ENCODE data around the gene PSME3.
"Not testable (repeated sequence)": the region's sequence is repeated elsewhere in the genome, so short reads cannot be mapped to it uniquely, and the experiment has no call there.

Gene PSME3

GRCh38 chr17:42885806-42886205, 52.6 kb downstream of the PSME3 start:
- H3K9me3 Mint-ChIP-seq; DNase-seq (ENCODE audit: low spot score in 2 of 2); H3K36me3 Mint-ChIP-seq; ATAC-seq (ENCODE audit: low read depth); H3K4me1 Mint-ChIP-seq; H3K27ac Mint-ChIP-seq; H3K4me3 Mint-ChIP-seq: not testable (repeated sequence)
- H3K27me3 Mint-ChIP-seq = peaks cover 10% of the 10 kb centered on the region

GRCh38 chr17:42886283-42887176, 53.3 kb downstream of the PSME3 start:
- Mint-ChIP-seq H3K9me3 (no peaks in the 10 kb centered on the region), H3K4me1 (peaks cover 5% of the 10 kb centered on the region), H3K36me3 (no peaks in the 10 kb centered on the region), H3K27me3 (peaks cover 10% of the 10 kb centered on the region), H3K27ac (no peak overlapping the region), H3K4me3 (no peak overlapping the region)
- no peak for ATAC-seq (ENCODE audit: low read depth)
- no peak for DNase-seq (ENCODE audit: low spot score in 2 of 2)

DNA sequence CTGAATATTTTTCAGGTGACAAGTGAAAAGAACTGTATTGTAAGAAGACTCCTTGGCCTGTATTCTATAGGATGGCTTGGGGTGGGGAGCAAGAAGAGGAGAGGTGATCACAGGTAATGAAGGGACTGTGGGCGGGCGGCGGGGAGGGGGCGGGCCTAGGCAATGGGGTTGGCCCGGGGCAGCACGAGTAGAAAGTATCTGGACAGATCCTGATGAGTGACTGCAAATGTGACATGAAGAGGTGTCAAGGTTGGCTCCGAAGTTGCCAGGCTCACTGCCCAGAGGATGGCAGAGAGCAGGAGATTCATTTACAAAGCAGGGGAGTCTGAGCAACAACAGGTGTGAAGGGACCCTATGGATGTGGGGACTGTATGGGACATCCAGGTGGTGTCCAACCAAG, 56.6 kb downstream of the PSME3 start:
- Mint-ChIP-seq H3K36me3 (no peaks in the 10 kb centered on the region), H3K4me1 (peaks cover 5% of the 10 kb centered on the region), H3K27ac (no peak overlapping the region), H3K27me3 (peaks cover 9% of the 10 kb centered on the region), H3K4me3 (no peak overlapping the region), H3K9me3 (no peaks in the 10 kb centered on the region)
- DNase-seq (ENCODE audit: low spot score in 2 of 2) = no peak
- ATAC-seq (ENCODE audit: low read depth) = no peak

- no peaks in the 10 kb centered on the region for H3K4me1 Mint-ChIP-seq
- peaks cover 6% of the 10 kb centered on the region for H3K27me3 Mint-ChIP-seq
- no peak overlapping the region for H3K4me3 Mint-ChIP-seq
- no peaks in the 10 kb centered on the region for H3K9me3 Mint-ChIP-seq
- no peaks in the 10 kb centered on the region for H3K36me3 Mint-ChIP-seq
- H3K27ac Mint-ChIP-seq = no peak overlapping the region
- DNase-seq (ENCODE audit: low spot score in 2 of 2) (no peak), ATAC-seq (ENCODE audit: low read depth) (no peak)
Observed at GRCh38 chr17:42891539-42892152, 58.4 kb downstream of the PSME3 start.

DNA sequence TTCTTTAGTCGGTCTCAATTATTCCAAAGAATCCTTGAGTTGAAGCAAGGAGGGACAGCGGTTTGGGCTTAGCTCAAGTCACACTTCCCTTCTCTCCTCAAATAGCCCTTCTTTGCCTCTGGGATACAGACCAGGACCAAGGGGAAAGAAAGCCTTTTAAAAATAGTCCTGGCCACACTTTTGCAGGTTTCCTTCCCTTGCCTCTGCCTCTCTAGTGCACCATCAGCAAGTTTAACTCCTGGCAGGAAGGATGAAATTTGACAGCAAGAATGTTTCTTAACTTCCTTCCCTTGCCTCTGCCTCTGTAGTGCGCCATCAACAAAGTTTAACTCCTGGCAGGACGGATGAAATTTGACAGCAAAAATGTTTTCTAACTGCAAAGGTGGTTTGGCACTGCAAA, 60.2 kb downstream of the PSME3 start:
- Mint-ChIP-seq H3K27ac (no peak overlapping the region), H3K27me3 (peaks cover 8% of the 10 kb centered on the region)

More for the DNA sequence above, 60.2 kb downstream of the PSME3 start:
- H3K9me3 Mint-ChIP-seq = no peaks in the 10 kb centered on the region
- ATAC-seq (ENCODE audit: low read depth) (no peak), DNase-seq (ENCODE audit: low spot score in 2 of 2) (no peak)
- no peaks in the 10 kb centered on the region for H3K4me1 Mint-ChIP-seq
- no peak overlapping the region for H3K4me3 Mint-ChIP-seq
- no peaks in the 10 kb centered on the region for H3K36me3 Mint-ChIP-seq
